Brain microvascular endothelial cell (primary cell): ENCODE data around the gene PRELP.

ENCODE experiments used
- DNase-seq: peaks from one replicate; pipeline ENCODE4 v3.0.0-alpha.2; 2020
- H3K27ac ChIP-seq: fragments of 250-450 bp; sonication (Bioruptor Pico); 2 replicates; pipeline ENCODE4 v1.5.1; 2020; ENCODE audit warnings: mild to moderate bottlenecking, moderate library complexity
- H3K27me3 ChIP-seq: fragments of 250-450 bp; sonication (Bioruptor Pico); replicated peaks from 2 replicates; pipeline ENCODE4 v1.5.1; 2020; ENCODE audit warnings: mild to moderate bottlenecking
- H3K36me3 ChIP-seq: fragments of 250-450 bp; sonication (Bioruptor Pico); replicated peaks from 2 replicates; pipeline ENCODE4 v1.5.1; 2020; ENCODE audit warnings: mild to moderate bottlenecking
- H3K4me3 ChIP-seq: 2 replicates; pipeline ENCODE4 v1.5.1; 2011; ENCODE audit warnings: low read depth, mild to moderate bottlenecking, control low read depth, low read length, moderate library complexity
- in situ Hi-C: cut with HindIII; loops from 2 replicates; pipeline ENCODE4 v1.10.0; 2017; ENCODE audit warnings: low sequenced_read_pairs, low pct_ligation_motif_present
- TF ChIP-seq, protein P1 (sequence below): IDR thresholded peaks from 2 replicates; pipeline ENCODE4 v1.5.1; 2011; ENCODE audit warnings: low read depth, mild to moderate bottlenecking, moderate library complexity, low read length, control low read depth, inconsistent platforms; ENCODE audit errors: missing control alignments

Gene PRELP

GRCh38 chr1:203476216-203476814, 709 bp downstream of the PRELP start:
- Histone ChIP-seq H3K36me3 (no peaks in the 10 kb centered on the region), H3K4me3 (no peak overlapping the region), H3K27ac (no peak overlapping the region), H3K27me3 (peaks cover 20% of the 10 kb centered on the region)
- in situ Hi-C loops: no loop called here
- no peak for DNase-seq
- TF ChIP-seq, protein P1, sequence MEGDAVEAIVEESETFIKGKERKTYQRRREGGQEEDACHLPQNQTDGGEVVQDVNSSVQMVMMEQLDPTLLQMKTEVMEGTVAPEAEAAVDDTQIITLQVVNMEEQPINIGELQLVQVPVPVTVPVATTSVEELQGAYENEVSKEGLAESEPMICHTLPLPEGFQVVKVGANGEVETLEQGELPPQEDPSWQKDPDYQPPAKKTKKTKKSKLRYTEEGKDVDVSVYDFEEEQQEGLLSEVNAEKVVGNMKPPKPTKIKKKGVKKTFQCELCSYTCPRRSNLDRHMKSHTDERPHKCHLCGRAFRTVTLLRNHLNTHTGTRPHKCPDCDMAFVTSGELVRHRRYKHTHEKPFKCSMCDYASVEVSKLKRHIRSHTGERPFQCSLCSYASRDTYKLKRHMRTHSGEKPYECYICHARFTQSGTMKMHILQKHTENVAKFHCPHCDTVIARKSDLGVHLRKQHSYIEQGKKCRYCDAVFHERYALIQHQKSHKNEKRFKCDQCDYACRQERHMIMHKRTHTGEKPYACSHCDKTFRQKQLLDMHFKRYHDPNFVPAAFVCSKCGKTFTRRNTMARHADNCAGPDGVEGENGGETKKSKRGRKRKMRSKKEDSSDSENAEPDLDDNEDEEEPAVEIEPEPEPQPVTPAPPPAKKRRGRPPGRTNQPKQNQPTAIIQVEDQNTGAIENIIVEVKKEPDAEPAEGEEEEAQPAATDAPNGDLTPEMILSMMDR: no peak

DNA sequence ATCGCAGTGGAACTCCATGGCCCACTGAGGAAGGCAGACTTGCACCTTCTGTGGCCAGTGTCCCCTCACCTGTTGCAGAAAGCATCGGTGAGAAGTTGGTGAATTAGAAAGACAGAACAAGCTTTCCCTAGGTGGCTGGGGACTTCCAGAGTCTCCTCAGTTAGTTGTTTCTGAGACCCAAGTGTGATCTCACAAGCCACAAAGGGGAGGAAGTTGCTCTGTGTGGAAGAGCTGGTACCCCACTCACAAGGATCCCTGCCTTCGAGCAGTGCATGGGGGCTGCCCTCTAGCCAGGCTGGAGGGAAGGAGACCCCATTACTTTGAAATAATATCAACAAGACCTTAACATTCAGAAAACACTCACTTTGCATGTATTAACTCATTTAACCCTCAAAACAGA, 2.1 kb downstream of the PRELP start:
- no peak for DNase-seq
- in situ Hi-C loops: no loop called here
- Histone ChIP-seq H3K27me3 (peaks cover 15% of the 10 kb centered on the region), H3K27ac (no peak overlapping the region), H3K36me3 (no peaks in the 10 kb centered on the region), H3K4me3 (no peak overlapping the region)
- TF ChIP-seq, protein P1: no peak

DNA sequence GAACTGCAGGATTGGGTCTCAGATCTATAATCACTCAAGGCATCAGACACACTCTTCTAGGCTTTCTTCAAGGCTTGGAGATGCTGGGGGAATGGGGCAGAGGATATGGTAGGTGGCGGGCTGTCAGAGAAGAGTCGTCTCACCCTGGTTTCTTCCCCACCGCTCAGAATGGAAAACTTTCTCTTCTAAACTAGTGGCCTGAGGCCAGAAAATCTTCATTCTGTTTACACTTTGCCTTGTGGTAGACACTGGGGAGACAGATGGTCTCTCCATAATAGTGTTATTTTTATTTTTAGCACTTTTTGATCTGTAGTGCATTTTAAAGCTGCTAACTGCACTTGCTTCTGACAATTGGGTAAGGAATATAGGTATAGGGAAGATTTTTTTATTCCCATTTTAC, 2.6 kb downstream of the PRELP start:
- Histone ChIP-seq H3K36me3 (no peaks in the 10 kb centered on the region), H3K27ac (no peak overlapping the region), H3K27me3 (peaks cover 14% of the 10 kb centered on the region), H3K4me3 (no peak overlapping the region)
- TF ChIP-seq, protein P1: no peak
- in situ Hi-C loops: no loop called here
- DNase-seq: no peak

DNA sequence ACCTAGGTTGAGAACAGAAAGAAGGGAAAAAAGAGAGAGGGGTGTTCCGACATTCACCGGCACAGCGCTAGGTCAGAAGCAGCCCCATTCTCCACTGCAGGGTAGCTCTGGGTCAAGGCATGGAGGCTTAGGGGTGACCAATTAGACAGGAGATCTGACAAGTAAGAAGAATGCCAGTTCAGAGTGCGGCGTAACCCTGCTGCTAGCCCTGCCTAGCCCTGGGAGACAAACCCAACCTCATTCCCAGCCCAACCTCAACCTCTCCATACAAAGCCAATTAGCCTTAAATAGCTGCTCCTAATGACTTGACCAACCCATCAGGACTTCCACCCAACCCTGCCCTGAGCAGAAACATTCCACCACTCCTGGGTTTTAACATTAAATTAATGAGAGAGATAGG, 3.4 kb downstream of the PRELP start:
- DNase-seq: no peak
- Histone ChIP-seq H3K27me3 (peaks cover 14% of the 10 kb centered on the region), H3K27ac (no peak overlapping the region), H3K36me3 (no peaks in the 10 kb centered on the region), H3K4me3 (no peak overlapping the region)
- TF ChIP-seq, protein P1: no peak
- in situ Hi-C loops: no loop called here

GRCh38 chr1:203479646-203480045, 4.0 kb downstream of the PRELP start:
- Histone ChIP-seq H3K4me3 (no peak overlapping the region), H3K36me3 (no peaks in the 10 kb centered on the region), H3K27ac (no peak overlapping the region), H3K27me3 (peaks cover 13% of the 10 kb centered on the region)
- in situ Hi-C loops: no loop called here
- no peak for DNase-seq
- TF ChIP-seq, protein P1: no peak

GRCh38 chr1:203480084-203480483, 4.5 kb downstream of the PRELP start:
- TF ChIP-seq, protein P1: peak; percentile 23
- in situ Hi-C loops: no loop called here
- DNase-seq: no peak
- Histone ChIP-seq H3K36me3 (no peaks in the 10 kb centered on the region), H3K27me3 (peaks cover 9% of the 10 kb centered on the region), H3K27ac (no peak overlapping the region), H3K4me3 (no peak overlapping the region)
